ENCODE data around the gene CDH22. TPM values are rescaled to one million over a fixed set of nuclear protein-coding genes. Genes with fewer than 3 reads are reported as not detected.

The CDH22 gene
- total RNA-seq, 1 experiment from 2014 or later, result not detected

- no TSS peak for BruUV-seq (replicated peaks)
- POLR2A ChIA-PET, result interaction anchor here (0.5 kb wide), 1 partner anchor 30 kb away, joined by 14 read pairs; no protein-coding TSS in a partner anchor
- CTCF ChIA-PET, result no interaction called here
- intact Hi-C loops (cut with micrococcal nuclease; ENCODE audit: unreplicated experiment), result no loop called here
- H3K4me1 ChIP-seq (ENCODE audit: control insufficient read depth, insufficient read depth, low read length), result no peaks in the 10 kb centered on the region
- no peaks in the 10 kb centered on the region for H3K9me3 ChIP-seq (ENCODE audit: control insufficient read depth, insufficient read depth, low read depth, low read length)
- H3K27ac ChIP-seq (ENCODE audit: low read length), result no peak overlapping the region
- DNase-seq (ENCODE audit: low read depth, low spot score), result no peak
- peaks cover under 1% of the 10 kb centered on the region; the same call in 1 of the 2 replicates for H3K27me3 ChIP-seq (ENCODE audit: control insufficient read depth, insufficient read depth, low read length)
- ATAC-seq, result no peak
- TF ChIP-seq SIN3A (IDR thresholded peaks at IDR 0.05; ENCODE audit: borderline replicate concordance, insufficient read depth, low read depth, low read length) (no peak), REST (IDR thresholded peaks at IDR 0.05; ENCODE audit: insufficient read depth in 1 of 2, low read depth in 2 of 2, low read length in 1 of 2) (no peak), CTCF (IDR thresholded peaks at IDR 0.05) (no peak), POLR2AphosphoS5 (IDR thresholded peaks at IDR 0.05; ENCODE audit: low read depth, low read length) (no peak), TCF7L2 (IDR thresholded peaks at IDR 0.05; ENCODE audit: low read depth, low read length) (no peak)
- in situ Hi-C loops (cut with HindIII; ENCODE audit: low pct_unique_long_range_greater_than_20kb, low sequenced_read_pairs), result no loop called here
- H3K4me3 ChIP-seq (ENCODE audit: low read depth in 2 of 2, low read length in 2 of 2), result no peak overlapping the region
- H3K36me3 ChIP-seq (ENCODE audit: control insufficient read depth, insufficient read depth, low read length), result no peaks in the 10 kb centered on the region
Observed at GRCh38 chr20:46157625-46158024, 150.7 kb downstream of the CDH22 start.

- intact Hi-C loops (cut with micrococcal nuclease; ENCODE audit: unreplicated experiment) (no loop called here), in situ Hi-C loops (cut with HindIII; ENCODE audit: low pct_unique_long_range_greater_than_20kb, low sequenced_read_pairs) (no loop called here)
- no TSS peak for BruUV-seq (replicated peaks)
- DNase-seq (ENCODE audit: low read depth, low spot score), result no peak
- no peak for TF ChIP-seq SIN3A (IDR thresholded peaks at IDR 0.05; ENCODE audit: borderline replicate concordance, insufficient read depth, low read depth, low read length)
- TF ChIP-seq REST (IDR thresholded peaks at IDR 0.05; ENCODE audit: insufficient read depth in 1 of 2, low read depth in 2 of 2, low read length in 1 of 2), result no peak
- TF ChIP-seq TCF7L2 (IDR thresholded peaks at IDR 0.05; ENCODE audit: low read depth, low read length), result no peak
- no peak for TF ChIP-seq POLR2AphosphoS5 (IDR thresholded peaks at IDR 0.05; ENCODE audit: low read depth, low read length)
- TF ChIP-seq CTCF (IDR thresholded peaks at IDR 0.05), result no peak
- Histone ChIP-seq H3K4me3 (ENCODE audit: low read depth in 2 of 2, low read length in 2 of 2) (no peak overlapping the region), H3K4me1 (ENCODE audit: control insufficient read depth, insufficient read depth, low read length) (no peaks in the 10 kb centered on the region), H3K9me3 (ENCODE audit: control insufficient read depth, insufficient read depth, low read depth, low read length) (no peaks in the 10 kb centered on the region), H3K27me3 (ENCODE audit: control insufficient read depth, insufficient read depth, low read length) (no peaks in the 10 kb centered on the region), H3K36me3 (ENCODE audit: control insufficient read depth, insufficient read depth, low read length) (no peaks in the 10 kb centered on the region), H3K27ac (ENCODE audit: low read length) (no peak overlapping the region)
- ATAC-seq, result no peak
- ChIA-PET POLR2A (interaction anchor here (0.5 kb wide), 1 partner anchor 29 kb away, joined by 14 read pairs; no protein-coding TSS in a partner anchor), CTCF (no interaction called here)
Observed at GRCh38 chr20:46157076-46157592, 151.2 kb downstream of the CDH22 start.
